ENCODE measurements around the gene CRIP2. TPM values are rescaled to one million over a fixed set of nuclear protein-coding genes. Genes with fewer than 3 reads are reported as not detected.

The CRIP2 gene
- total and polyA plus RNA-seq, 2 donors (not counting 3 experiments of a cell fraction or from before 2014, with no cell fraction given), result 322 to 954 TPM

DNA sequence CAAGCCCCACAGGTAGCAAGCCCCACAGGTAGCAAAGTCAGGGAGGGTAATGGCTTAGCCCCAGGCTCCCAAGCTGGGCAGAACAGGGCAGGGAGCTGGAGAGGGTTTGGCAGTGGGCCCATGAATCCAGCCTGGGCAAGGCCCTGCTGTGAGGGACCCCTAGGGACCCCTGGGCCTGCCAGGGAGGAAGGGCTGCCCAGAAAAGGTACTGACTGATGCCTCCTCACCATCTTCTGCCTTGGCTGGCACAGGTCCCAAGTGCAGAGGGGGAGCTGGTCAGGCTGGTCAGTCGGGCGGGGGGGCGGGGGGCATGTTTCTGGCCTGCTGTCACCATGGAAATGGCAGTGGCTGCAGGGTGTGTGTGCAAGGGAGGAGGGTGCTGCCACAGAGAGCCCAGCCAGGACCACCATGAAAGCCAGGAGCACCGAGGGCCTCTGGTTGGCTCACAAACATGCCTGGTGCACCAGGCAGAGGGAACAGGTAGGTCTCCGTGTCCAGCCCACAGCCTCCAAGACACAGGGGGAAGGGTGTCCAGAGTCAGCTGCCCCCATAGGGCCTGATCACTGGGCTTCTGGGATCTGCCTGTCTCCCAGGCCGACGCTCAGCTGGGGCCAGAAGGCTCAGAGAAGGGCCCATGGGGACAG is 1.5 kb upstream of the CRIP2 start:
- dilution Hi-C loops (cut with MboI; ENCODE audit: extremely low pct_ligation_motif_present, low sequenced_read_pairs) (no loop called here), intact Hi-C loops (cut with micrococcal nuclease) (no loop called here)
- DNase-seq (ENCODE audit: low read depth, low spot score) (no peak), FAIRE-seq (no peak)
- Histone ChIP-seq H3K4me2 (ENCODE audit: insufficient read depth, low read length) (peak overlapping the region; percentile 52), H3K36me3 (ENCODE audit: control insufficient read depth in 2 of 2, extremely low read depth in 1 of 2, insufficient read depth in 2 of 2, low read length in 2 of 2) (peaks cover 3 to 12% of the 10 kb centered on the region in 2 experiments), H3K4me1 (ENCODE audit: control insufficient read depth, extremely low read depth, insufficient read depth, low read length) (peaks cover 19% of the 10 kb centered on the region), H3K27ac (ENCODE audit: insufficient read depth, low read depth, low read length) (peak overlapping the region; percentile 38), H3K9me3 (replicated peaks; ENCODE audit: control insufficient read depth, insufficient read depth, low read length) (no peaks in the 10 kb centered on the region), H4K20me1 (replicated peaks; ENCODE audit: control insufficient read depth, extremely low read depth, insufficient read depth, low read length) (no peaks in the 10 kb centered on the region), H2AFZ (ENCODE audit: low read depth, low read length) (no peak overlapping the region), H3K9ac (replicated peaks; ENCODE audit: extremely low read depth, insufficient read depth, low read length) (no peak overlapping the region), H3K27me3 (ENCODE audit: control insufficient read depth in 2 of 2, insufficient read depth in 2 of 2, low read length in 2 of 2) (no peaks in the 10 kb centered on the region), H3K79me2 (ENCODE audit: control insufficient read depth, insufficient read depth, low read length) (peaks cover 10% of the 10 kb centered on the region), H3K9me1 (replicated peaks; ENCODE audit: control insufficient read depth, extremely low read depth, insufficient read depth, low read length) (no peaks in the 10 kb centered on the region), H3K4me3 (replicated peaks in 1 of 3; ENCODE audit: insufficient read depth in 1 of 3, low read depth in 1 of 3, low read length in 3 of 3) (no peak overlapping the region)
- no TSS peak for BruUV-seq (replicated peaks)
- POLR2A ChIA-PET, result no interaction called here
- CTCF ChIA-PET, result interaction anchor here (1.1 to 6.3 kb wide), 4 partner anchors 8 to 25 kb away, joined by 4 to 53 read pairs (median 18); no protein-coding TSS in a partner anchor
- no peak for TF ChIP-seq JUN (IDR thresholded peaks at IDR 0.05; ENCODE audit: borderline replicate concordance, insufficient read depth, insufficient read length, low read depth)
- no peak for TF ChIP-seq MYC (IDR thresholded peaks at IDR 0.05; ENCODE audit: low read depth, low read length)
- TF ChIP-seq EZH2 (IDR thresholded peaks at IDR 0.05; ENCODE audit: borderline replicate concordance, low read depth, low read length, severe bottlenecking), result no peak
- TF ChIP-seq, protein P1, sequence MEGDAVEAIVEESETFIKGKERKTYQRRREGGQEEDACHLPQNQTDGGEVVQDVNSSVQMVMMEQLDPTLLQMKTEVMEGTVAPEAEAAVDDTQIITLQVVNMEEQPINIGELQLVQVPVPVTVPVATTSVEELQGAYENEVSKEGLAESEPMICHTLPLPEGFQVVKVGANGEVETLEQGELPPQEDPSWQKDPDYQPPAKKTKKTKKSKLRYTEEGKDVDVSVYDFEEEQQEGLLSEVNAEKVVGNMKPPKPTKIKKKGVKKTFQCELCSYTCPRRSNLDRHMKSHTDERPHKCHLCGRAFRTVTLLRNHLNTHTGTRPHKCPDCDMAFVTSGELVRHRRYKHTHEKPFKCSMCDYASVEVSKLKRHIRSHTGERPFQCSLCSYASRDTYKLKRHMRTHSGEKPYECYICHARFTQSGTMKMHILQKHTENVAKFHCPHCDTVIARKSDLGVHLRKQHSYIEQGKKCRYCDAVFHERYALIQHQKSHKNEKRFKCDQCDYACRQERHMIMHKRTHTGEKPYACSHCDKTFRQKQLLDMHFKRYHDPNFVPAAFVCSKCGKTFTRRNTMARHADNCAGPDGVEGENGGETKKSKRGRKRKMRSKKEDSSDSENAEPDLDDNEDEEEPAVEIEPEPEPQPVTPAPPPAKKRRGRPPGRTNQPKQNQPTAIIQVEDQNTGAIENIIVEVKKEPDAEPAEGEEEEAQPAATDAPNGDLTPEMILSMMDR (IDR thresholded peaks at IDR 0.05; ENCODE audit: extremely low read depth in 1 of 2, insufficient read depth in 1 of 2, low read depth in 1 of 2, low read length in 2 of 2), result no peak
- no peak for TF ChIP-seq GATA2 (IDR thresholded peaks at IDR 0.05; ENCODE audit: insufficient read depth, insufficient read length, low read depth, low read length)
- TF ChIP-seq FOS (IDR thresholded peaks at IDR 0.05; ENCODE audit: borderline replicate concordance, insufficient read depth, low read length), result no peak
- TF ChIP-seq, protein P2, sequence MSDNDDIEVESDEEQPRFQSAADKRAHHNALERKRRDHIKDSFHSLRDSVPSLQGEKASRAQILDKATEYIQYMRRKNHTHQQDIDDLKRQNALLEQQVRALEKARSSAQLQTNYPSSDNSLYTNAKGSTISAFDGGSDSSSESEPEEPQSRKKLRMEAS (IDR thresholded peaks at IDR 0.05; ENCODE audit: insufficient read depth, insufficient read length), result no peak
- no peak for TF ChIP-seq POLR2AphosphoS5 (IDR thresholded peaks at IDR 0.05; ENCODE audit: insufficient read depth, low read depth, low read length)
- TF ChIP-seq POLR2A (IDR thresholded peaks at IDR 0.05; ENCODE audit: low read depth, low read length), result no peak

Data from endothelial cell of umbilical vein (primary cell).